ENCODE measurements around the gene KCNA10.

Gene KCNA10

GRCh38 chr1:110526201-110526780 lies 7.3 kb upstream of the KCNA10 start:
- DNase-seq (ENCODE audit: low read depth, low spot score), result no peak
- TF ChIP-seq CTCF (IDR thresholded peaks at IDR 0.05; ENCODE audit: low read depth, low read length), result no peak
- no peak overlapping the region for H3K4me3 ChIP-seq (ENCODE audit: low read depth, low read length)
- in situ Hi-C loops (cut with HindIII; ENCODE audit: low sequenced_read_pairs), result no loop called here

- TF ChIP-seq CTCF (IDR thresholded peaks at IDR 0.05; ENCODE audit: low read depth, low read length), result no peak
- in situ Hi-C loops (cut with HindIII; ENCODE audit: low sequenced_read_pairs), result no loop called here
- DNase-seq (ENCODE audit: low read depth, low spot score), result no peak
- no peak overlapping the region for H3K4me3 ChIP-seq (ENCODE audit: low read depth, low read length)
Measured at GRCh38 chr1:110525249-110525595, 6.2 kb upstream of the KCNA10 start.

GRCh38 chr1:110524311-110525248 lies 5.6 kb upstream of the KCNA10 start:
- in situ Hi-C loops (cut with HindIII; ENCODE audit: low sequenced_read_pairs), result no loop called here
- TF ChIP-seq CTCF (IDR thresholded peaks at IDR 0.05; ENCODE audit: low read depth, low read length), result peak; percentile 59
- peak; percentile 6 for DNase-seq (ENCODE audit: low read depth, low spot score)
- no peak overlapping the region for H3K4me3 ChIP-seq (ENCODE audit: low read depth, low read length)

- TF ChIP-seq CTCF (IDR thresholded peaks at IDR 0.05; ENCODE audit: low read depth, low read length), result no peak
Measured at GRCh38 chr1:110523011-110523410, 4.0 kb upstream of the KCNA10 start.

GRCh38 chr1:110522560-110522959 lies 3.6 kb upstream of the KCNA10 start:
- in situ Hi-C loops (cut with HindIII; ENCODE audit: low sequenced_read_pairs), result no loop called here
- TF ChIP-seq CTCF (IDR thresholded peaks at IDR 0.05; ENCODE audit: low read depth, low read length), result no peak
- no peak for DNase-seq (ENCODE audit: low read depth, low spot score)
- no peak overlapping the region for H3K4me3 ChIP-seq (ENCODE audit: low read depth, low read length)

More at GRCh38 chr1:110523011-110523410, 4.0 kb upstream of the KCNA10 start:
- no peak overlapping the region for H3K4me3 ChIP-seq (ENCODE audit: low read depth, low read length)
- in situ Hi-C loops (cut with HindIII; ENCODE audit: low sequenced_read_pairs), result no loop called here
- DNase-seq (ENCODE audit: low read depth, low spot score), result no peak

- TF ChIP-seq CTCF (IDR thresholded peaks at IDR 0.05; ENCODE audit: low read depth, low read length), result no peak
- DNase-seq (ENCODE audit: low read depth, low spot score), result no peak
- in situ Hi-C loops (cut with HindIII; ENCODE audit: low sequenced_read_pairs), result no loop called here
- H3K4me3 ChIP-seq (ENCODE audit: low read depth, low read length), result no peak overlapping the region
Measured at GRCh38 chr1:110520827-110521226, 1.9 kb upstream of the KCNA10 start.
